ENCODE data around the gene ABHD17A. TPM values are rescaled to one million over a fixed set of nuclear protein-coding genes. Genes with fewer than 3 reads are reported as not detected.

The ABHD17A gene
- polyA plus RNA-seq, 1 donor (not counting 4 experiments of a cell fraction or from before 2014, with no cell fraction given), result 27.2 TPM

- no peak for FAIRE-seq
- peaks cover 12% of the 10 kb centered on the region for H3K79me2 ChIP-seq (ENCODE audit: control insufficient read depth, insufficient read depth, low read length)
- H2AFZ ChIP-seq (ENCODE audit: control insufficient read depth, low read length), result no peak overlapping the region
- H3K4me3 ChIP-seq (ENCODE audit: control insufficient read depth in 2 of 3, extremely low read depth in 1 of 3, insufficient read depth in 2 of 3, low read depth in 1 of 3, low read length in 3 of 3), result no peak overlapping the region
- dilution Hi-C loops (cut with MboI; ENCODE audit: extremely low pct_ligation_motif_present, low sequenced_read_pairs), result no loop called here
- no peak overlapping the region for H3K27ac ChIP-seq (ENCODE audit: control insufficient read depth, insufficient read depth, low read length)
- no peak for DNase-seq (ENCODE audit: low read depth, low spot score)
- peaks cover 8% of the 10 kb centered on the region for H4K20me1 ChIP-seq (ENCODE audit: control insufficient read depth, extremely low read depth, insufficient read depth, low read length)
- peaks cover 2% of the 10 kb centered on the region for H3K9me1 ChIP-seq (ENCODE audit: control insufficient read depth, extremely low read depth, insufficient read depth, low read length)
- no peak for TF ChIP-seq CTCF (optimal IDR thresholded peaks at IDR 0.05 in 1 of 3, IDR thresholded peaks at IDR 0.05 in 1 of 3, conservative IDR thresholded peaks at IDR 0.05 in 1 of 3; ENCODE audit: extremely low read depth in 1 of 3, insufficient read depth in 2 of 3, low read length in 3 of 3)
- no peak for TF ChIP-seq EZH2 (IDR thresholded peaks at IDR 0.05; ENCODE audit: low read length)
- peaks cover 14% of the 10 kb centered on the region for H3K4me1 ChIP-seq (ENCODE audit: control insufficient read depth, extremely low read depth, insufficient read depth, low read length)
- H3K9me3 ChIP-seq (ENCODE audit: control insufficient read depth, low read depth, low read length), result no peaks in the 10 kb centered on the region
- no peak overlapping the region for H3K4me2 ChIP-seq (ENCODE audit: control insufficient read depth, extremely low read depth, insufficient read depth, low read depth, low read length)
- no peaks in the 10 kb centered on the region for H3K27me3 ChIP-seq (ENCODE audit: control insufficient read depth, extremely low read depth, insufficient read depth, low read length)
- H3K9ac ChIP-seq (ENCODE audit: control insufficient read depth, extremely low read depth, insufficient read depth, low read length), result no peak overlapping the region
- H3K36me3 ChIP-seq (ENCODE audit: control insufficient read depth in 2 of 2, extremely low read depth in 1 of 2, insufficient read depth in 2 of 2, low read length in 2 of 2), result peaks cover 25 to 36% of the 10 kb centered on the region in 2 experiments
Observed at GRCh38 chr19:1917926-1918325, 32.6 kb upstream of the ABHD17A start.

- TF ChIP-seq CTCF (optimal IDR thresholded peaks at IDR 0.05 in 1 of 3, IDR thresholded peaks at IDR 0.05 in 1 of 3, conservative IDR thresholded peaks at IDR 0.05 in 1 of 3; ENCODE audit: extremely low read depth in 1 of 3, insufficient read depth in 2 of 3, low read length in 3 of 3) (no peak), EZH2 (IDR thresholded peaks at IDR 0.05; ENCODE audit: low read length) (no peak)
- Histone ChIP-seq H3K79me2 (ENCODE audit: control insufficient read depth, insufficient read depth, low read length) (peaks cover 20% of the 10 kb centered on the region), H2AFZ (ENCODE audit: control insufficient read depth, low read length) (no peak overlapping the region), H3K9me1 (ENCODE audit: control insufficient read depth, extremely low read depth, insufficient read depth, low read length) (peaks cover 2% of the 10 kb centered on the region), H3K9me3 (ENCODE audit: control insufficient read depth, low read depth, low read length) (no peaks in the 10 kb centered on the region), H3K27me3 (ENCODE audit: control insufficient read depth, extremely low read depth, insufficient read depth, low read length) (no peaks in the 10 kb centered on the region), H3K4me3 (ENCODE audit: control insufficient read depth in 2 of 3, extremely low read depth in 1 of 3, insufficient read depth in 2 of 3, low read depth in 1 of 3, low read length in 3 of 3) (no peak overlapping the region), H3K36me3 (ENCODE audit: control insufficient read depth in 2 of 2, extremely low read depth in 1 of 2, insufficient read depth in 2 of 2, low read length in 2 of 2) (peaks cover 22 to 30% of the 10 kb centered on the region in 2 experiments), H3K9ac (ENCODE audit: control insufficient read depth, extremely low read depth, insufficient read depth, low read length) (no peak overlapping the region), H4K20me1 (ENCODE audit: control insufficient read depth, extremely low read depth, insufficient read depth, low read length) (peaks cover 8% of the 10 kb centered on the region), H3K4me2 (ENCODE audit: control insufficient read depth, extremely low read depth, insufficient read depth, low read depth, low read length) (no peak overlapping the region), H3K4me1 (ENCODE audit: control insufficient read depth, extremely low read depth, insufficient read depth, low read length) (peaks cover 14% of the 10 kb centered on the region), H3K27ac (ENCODE audit: control insufficient read depth, insufficient read depth, low read length) (no peak overlapping the region)
- dilution Hi-C loops (cut with MboI; ENCODE audit: extremely low pct_ligation_motif_present, low sequenced_read_pairs), result no loop called here
- FAIRE-seq, result no peak
- no peak for DNase-seq (ENCODE audit: low read depth, low spot score)
Observed at GRCh38 chr19:1917146-1917545, 31.9 kb upstream of the ABHD17A start.
